ENCODE results near the gene SENP8. TPM values are rescaled to one million over a fixed set of nuclear protein-coding genes. Genes with fewer than 3 reads are reported as not detected.

Gene SENP8
- total RNA-seq (2022; extraction: Qiagen RNA extraction), result 1.7 to 2.0 TPM (median 1.8 TPM) in 5 replicates

GRCh38 chr15:72118017-72118978 is at the start of gene SENP8, which contains the start of gene MYO9A:
SENP8 (plus strand) TSS chr15:72118403; CDS start chr15:72139624, 21,221 bp downstream.
MYO9A (minus strand) TSS chr15:72118150; CDS start chr15:72046563, 71,587 bp downstream.

Other genes starting within 250 kb of the SENP8 start
- gene MYO9A, start 253 bp upstream of the SENP8 start, total RNA-seq (2022; extraction: Qiagen RNA extraction), result 8.4 to 11.5 TPM (median 11.0 TPM) in 5 replicates
- 0.09 to 0.13 TPM (median 0.12 TPM) in 4 of 5 replicates, not detected in the other for gene GRAMD2A, start 79.4 kb downstream of the SENP8 start, total RNA-seq (2022; extraction: Qiagen RNA extraction)
- 2,890 to 3,431 TPM (median 3,241 TPM) in 5 replicates for gene PKM, start 112.8 kb downstream of the SENP8 start, total RNA-seq (2022; extraction: Qiagen RNA extraction)
- 47.9 to 66.0 TPM (median 59.9 TPM) in 5 replicates for gene PARP6, start 154.2 kb downstream of the SENP8 start, total RNA-seq (2022; extraction: Qiagen RNA extraction)
- 0.10 to 0.25 TPM (median 0.17 TPM) in 4 of 5 replicates, not detected in the other for gene CELF6, start 201.8 kb downstream of the SENP8 start, total RNA-seq (2022; extraction: Qiagen RNA extraction)